Stimulated activated CD4-positive, alpha-beta T cell treated with anti-CD3 and anti-CD28 coated beads, Interleukin-2, amount 100 ng/mL, for 48 hours (primary cell): Measurements from ENCODE around the gene MAP7D1.
"Not testable (repeated sequence)": the region's sequence is repeated elsewhere in the genome, so short reads cannot be mapped to it uniquely, and the experiment has no call there.

Experiments
- DNase-seq, 2 donors: peaks; one replicate each; pipeline ENCODE4 v3.0.0-alpha.2; 2020

MAP7D1 gene

DNA sequence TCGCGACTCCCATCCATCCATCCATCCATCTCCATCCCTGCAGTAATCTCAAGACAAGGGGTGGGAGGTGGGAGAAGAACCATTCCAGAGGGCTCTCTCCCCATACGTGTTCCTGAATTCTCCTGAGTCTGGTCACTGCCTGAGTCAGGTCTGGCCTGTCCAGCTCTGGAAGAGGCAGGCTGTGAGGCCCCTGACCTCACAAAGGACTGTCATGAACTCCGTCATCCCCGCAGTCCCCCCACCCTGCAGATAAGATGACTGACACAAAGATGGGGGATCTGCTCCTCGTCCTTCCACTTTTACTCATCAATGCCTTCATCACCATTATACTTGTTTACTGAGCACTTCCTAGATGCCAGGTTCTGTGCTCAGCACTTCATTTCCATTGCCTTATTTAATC is 1.6 kb upstream of the MAP7D1 start:
- DNase-seq: no peak

DNA sequence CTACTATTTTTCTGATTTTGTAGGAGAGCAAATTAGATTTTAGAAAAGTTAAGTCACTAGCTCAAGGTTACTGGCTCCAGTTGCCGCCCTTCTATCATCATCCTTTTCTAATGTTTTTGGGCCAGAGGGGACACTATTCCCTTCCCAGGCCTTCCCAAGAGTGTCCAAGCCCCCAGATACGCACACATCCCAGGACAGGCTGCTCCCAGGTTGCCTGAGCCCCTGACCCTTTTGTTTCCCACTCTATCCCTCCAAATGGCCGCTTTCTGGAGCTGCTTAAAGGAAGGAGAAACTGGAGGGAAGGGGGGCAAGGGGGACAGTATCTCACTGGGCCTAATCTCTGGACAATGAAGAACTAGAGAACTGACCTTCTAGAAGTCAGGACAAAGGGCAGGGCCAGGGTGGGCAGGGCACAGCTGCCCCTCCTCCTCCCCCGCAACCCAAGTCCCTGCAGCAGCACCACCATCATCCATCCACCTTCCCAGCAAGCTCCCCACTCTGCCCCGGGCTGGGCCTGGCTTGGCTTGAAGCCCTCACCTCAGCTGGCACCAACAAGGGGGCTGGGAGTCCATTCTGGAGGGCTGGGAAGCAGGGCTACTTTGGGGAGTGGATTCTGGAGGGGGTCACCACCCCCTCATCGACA is 1.1 kb upstream of the MAP7D1 start:
- DNase-seq: no peak

DNA sequence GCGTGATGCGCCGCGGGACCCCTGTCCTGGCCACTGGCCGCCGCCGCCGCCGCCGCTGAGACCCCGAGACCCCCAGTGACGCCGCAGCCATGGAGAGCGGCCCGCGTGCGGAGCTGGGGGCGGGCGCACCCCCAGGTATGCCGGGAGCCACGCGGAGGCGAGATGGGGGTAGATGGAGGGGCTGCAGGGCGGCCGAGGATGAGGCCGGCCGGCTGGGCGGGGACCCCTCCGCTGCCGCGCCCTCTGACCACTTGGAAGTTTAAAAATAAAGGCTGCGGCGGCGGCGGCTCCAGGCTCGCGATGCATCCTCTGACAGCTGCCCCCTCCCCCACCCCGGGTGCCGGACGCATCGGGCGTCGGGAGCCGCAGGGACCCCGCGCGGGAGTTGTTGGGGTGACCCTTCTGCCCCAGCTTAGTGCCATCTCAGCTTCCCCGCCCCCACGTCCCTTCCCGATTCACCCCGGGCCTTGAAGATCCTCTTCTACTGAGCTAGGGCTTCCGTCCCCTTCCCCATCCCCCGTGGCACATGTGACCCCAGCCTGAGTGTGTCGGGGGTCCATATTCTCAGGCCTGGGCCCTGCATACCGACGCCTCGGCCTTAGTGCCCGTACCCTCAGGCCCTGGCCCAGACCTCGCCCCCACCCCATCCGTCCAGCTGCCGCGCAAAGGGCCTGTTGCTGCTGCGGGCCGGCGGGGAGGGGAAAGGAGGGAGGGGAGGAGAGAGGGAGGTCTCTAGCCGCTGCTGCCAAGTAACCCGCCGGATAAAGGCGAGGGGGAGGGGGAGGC is 562 bp downstream of the MAP7D1 start:
- peak; percentile 40 to 50 for DNase-seq

DNA sequence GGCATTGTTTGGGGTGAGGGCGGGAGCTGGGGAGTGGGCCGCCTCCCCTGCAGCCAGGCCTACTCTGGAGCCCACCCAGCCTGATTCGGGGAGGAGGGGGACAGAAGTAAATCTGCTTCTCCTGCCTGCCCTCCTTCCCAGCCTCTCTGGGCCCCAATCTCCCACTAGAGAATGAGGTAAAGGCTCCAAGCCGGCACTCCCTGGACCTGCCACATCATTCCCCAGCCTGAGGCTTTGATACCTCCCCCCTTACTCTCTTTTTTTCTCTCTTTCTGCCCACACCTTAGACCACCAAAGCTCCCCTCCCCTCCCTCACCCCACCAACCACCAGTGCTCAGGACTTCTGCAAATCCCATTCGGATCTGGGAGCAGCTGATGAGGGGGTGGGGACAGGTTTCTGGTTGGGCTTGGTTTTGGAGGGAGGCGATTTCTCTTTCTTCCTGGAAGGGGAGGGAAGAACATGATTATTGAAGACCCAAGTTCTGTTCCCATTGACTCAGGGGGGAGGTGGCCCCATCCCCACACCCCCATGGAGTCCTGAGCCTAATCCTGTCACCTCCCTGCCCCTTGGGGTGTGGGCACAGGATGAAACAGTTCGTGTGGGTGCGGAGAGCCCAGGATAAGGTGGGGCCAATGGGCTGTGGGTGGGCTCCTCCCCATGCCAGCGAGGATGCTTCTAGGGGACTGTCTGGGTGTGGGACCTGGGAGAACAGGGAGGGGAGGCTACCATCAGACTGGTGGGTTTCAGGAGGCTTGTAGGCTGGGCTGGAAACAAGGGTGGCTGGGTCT is 1.3 kb downstream of the MAP7D1 start:
- no peak for DNase-seq

DNA sequence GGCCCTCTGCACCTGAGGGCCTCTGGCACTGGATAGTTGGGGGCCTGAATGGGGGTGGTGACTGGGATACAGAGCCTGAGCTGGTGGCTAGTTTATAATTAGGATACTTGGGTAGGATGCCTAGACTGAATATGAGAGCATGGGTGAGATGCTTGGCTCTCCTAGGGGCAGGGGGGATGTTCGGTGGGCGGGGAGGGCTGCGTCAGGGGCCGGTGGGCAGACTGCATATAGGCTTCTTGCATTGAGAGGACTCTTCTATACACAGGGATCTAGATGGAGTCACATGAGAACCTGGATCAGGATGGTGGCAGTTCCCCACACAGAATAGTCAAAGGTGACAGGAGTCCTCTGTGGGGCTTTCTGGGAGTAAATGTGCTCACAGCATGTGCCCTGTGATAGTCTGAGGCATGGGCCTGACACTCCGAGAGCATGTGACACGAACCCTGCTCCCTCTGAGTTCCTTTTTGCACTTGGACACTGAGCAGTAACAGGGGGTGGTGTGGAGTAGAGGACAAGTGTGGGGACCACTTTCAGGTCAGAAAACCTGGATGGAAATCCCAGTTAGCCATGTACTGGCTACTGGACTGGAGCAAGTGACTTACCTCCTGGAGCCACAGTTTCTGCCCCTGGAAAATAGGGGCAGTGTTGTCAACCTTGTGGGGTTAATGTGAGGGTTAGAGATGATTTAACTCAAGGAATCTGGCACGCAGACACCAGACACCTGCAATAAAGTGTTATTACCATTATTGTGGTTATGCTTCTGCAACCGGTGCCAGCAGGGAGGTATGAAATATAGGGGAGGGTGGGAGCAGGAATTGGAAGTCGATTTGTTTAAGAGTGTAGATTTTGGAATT is 2.2 kb downstream of the MAP7D1 start:
- DNase-seq: no peak

DNA sequence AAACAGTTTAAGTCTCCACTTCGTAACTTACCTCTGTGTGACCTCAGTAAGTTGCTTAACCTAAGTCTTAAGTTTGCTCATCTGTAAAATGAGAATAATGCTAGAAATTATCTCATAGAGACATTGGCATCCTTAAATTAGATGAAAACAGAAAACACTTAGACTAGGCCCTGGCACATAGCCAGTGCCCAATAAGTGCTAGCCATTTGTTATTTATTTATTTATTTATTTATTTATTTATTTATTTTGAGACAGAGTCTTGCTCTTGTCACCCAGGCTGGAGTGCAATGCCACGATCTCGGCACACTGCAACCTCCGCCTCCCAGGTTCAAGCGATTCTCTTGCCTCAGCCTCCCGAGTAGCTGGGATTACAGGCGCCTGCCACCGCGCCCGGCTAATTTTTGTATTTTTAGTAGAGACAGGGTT is 2.9 kb downstream of the MAP7D1 start:
- not testable (repeated sequence) for DNase-seq

DNA sequence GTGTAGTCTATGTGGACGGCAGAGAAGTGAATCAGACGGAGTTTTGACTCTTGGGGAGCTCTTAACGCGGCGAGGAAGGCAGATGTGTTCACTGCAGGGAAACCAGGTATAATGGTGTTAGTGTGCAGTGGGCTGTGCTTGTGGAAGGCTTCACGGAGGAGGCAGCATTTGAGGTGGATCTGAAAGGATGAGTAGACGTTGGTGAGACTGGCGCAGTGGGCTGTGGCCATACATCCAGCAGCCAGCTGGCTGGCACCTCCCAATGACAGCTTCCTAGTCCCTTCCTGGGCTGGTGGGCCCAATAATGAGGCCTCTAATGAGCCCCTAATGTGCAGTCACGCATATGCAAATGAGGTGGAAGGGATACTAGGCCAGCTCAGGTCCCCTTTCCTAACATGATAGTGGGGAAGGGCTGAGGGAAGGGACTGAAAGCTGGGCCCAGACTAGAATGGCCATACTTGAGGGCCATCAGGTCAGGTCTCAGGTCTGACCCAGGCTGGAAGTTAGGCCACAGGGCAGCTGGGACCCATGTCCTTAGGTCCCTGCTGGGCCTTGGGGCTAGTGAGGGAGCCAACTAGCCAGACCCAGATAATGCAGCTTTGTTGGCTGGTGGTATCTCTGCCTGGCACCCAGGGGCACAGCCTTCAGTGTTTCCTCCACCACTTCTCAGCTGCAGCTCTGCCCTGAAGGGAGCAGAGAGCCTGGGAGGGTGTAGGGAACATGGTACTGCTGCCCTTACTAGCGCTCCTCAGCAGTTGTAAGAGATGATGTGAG is 3.8 kb downstream of the MAP7D1 start:
- no peak for DNase-seq

DNA sequence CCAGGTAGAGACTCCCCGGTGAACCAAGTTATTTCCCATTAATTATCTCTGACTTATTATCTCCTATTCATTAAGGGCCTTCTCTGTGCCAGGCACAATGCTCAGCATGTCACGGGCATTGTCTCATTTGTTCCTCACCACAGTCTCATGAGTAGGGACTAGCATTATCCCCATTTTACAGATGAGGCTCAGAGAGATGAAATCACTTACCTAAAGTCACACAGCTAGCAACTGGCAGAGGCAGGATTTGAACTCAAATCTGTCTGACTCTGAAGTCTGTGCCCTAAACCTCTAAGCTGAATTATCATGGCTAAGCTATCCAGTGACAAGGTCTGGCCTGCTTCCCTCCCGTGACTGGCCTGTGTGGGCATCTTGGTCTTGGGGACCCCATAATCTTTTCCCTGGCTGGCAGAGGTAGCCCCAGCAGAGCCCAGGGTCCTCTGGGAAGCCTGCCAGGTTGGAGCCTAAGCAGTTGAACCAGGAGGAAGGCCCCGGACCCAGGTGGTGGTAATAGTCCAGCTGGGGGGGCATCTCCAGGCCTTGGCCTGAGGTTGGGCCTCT is 4.5 kb downstream of the MAP7D1 start:
- DNase-seq: no peak

DNA sequence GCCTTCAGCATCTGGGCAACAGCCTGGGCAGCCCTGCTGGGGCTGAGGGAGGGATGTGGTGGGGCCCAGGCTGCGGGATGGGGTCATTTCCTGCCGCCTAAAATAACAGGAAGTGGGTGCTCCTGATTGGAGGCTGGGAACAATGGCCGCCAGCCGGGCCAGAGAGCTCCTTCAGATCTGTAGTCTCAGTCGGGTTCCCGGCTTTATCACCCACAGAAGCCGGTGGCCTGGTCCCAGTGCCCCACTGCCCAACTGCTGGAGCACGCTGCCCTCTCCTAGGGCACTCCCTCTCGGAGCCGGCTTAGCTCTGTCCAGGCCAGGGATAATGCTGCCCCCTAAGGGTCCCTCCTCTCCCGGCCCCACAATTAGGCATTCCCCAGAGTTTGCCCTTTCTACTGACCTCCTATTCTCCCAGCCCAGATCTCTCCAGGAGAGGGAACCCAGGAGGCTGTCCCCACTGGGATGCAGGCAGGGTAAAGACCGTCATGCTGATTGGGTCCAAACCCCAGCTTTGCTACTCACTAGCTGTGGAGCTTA is 5.1 kb downstream of the MAP7D1 start:
- DNase-seq: peak; percentile 63 to 64

DNA sequence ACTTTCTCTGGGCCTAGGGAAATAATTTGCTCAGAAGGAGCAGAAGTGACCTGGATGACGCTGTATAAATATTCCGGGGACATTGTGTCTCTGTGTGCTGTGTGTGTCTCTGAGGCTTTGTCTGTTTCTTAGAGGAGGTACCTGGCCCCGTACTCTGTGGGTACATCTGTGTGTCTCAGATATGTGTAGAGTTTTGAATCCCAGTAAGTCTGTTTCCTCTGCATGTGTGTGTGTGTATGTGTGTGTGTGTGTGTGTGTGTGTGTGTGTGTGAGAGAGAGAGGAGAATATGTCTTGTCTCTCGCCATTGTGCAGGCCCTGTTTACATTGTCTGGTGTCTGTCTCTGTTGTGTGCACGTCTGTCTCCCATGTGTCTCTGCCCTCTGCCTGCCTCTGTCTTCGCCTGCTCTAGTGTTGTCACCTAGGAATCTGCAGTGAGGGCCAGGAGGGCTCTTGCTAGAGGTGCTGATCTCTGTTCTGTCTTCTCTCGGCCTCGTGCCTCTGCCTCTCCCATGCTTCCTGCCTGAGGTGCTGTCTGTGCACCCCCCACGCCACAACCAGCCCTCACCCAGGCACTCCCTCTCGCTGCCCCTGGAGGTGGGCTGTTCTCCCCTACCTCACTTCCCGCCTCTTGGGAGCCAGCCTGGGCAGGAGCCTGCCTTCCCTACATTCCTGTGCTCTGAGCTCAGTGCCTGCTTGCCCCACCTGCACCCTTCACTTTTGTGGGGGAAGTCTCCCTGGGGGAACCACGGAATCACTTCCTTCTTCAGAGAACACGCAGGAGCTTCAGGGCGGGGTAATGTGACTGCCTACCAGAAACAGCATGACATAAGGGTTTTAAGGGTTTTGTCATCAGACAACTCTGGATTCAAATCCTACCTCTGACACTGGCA is 5.9 kb downstream of the MAP7D1 start:
- DNase-seq: peak in 1 of 2 donors; percentile 37

DNA sequence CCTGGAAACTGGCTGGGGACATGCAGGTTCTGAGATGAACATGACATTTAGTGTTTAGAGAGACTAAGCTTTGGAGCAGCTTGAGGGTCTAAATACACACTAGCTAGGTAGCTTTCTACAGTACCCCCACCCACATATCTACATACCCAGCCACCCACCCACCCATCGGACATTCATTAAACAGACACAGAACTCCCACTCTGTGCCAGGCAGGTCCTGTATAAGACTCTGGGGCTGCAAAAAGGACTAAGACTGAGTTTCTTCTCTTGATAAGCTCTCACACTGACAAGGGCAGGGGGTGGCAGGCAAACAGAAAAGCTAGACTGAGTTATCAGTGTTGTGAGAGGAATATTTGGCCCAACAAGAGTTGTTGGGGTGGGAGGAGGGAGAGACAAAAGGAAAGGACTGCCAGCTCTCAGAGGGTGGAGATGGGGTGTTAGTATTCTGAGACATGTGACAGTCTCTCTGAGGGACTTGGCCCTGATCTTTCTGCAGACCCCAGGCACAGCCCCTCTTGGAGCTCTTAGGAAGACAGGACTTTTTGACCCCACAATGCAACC is 6.8 kb downstream of the MAP7D1 start:
- no peak for DNase-seq

DNA sequence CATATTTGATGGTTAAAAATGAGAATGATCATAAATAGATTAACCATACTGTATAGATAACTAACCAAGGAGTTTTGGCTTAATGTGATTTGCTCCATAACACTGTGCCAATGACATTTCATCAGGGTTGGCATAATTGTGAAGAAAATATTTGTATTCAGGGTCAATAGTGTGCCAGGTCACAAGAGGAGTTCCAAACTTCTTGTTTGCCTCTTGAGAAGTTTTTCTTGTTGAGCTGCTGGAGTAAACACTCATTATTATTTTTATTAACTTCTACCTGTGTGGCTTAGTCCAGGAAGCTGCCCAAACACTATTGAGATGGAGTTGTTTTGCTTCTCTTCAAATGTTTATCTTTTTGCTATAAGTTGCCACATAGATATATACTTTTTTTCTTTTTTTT is 7.5 kb downstream of the MAP7D1 start:
- DNase-seq: no peak

DNA sequence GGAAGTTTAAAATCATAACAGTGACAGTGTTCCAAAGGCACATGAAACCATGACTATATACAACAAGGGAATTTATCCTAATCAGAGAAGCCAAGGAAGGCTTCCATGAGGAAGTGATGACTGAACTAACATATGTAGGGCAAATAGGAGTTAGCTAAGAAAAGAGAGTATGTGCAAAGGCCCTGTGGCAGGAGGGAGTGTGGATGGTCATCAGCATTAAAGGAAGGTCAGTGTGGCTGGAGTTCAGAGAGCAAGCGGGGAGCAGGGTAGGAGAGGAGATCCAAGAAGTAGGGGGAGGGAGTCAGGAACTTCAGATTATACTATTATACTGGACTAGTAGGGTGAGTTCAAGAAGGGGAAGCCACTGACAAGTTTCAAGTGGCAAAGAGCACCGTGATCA is 8.4 kb downstream of the MAP7D1 start:
- DNase-seq: no peak

DNA sequence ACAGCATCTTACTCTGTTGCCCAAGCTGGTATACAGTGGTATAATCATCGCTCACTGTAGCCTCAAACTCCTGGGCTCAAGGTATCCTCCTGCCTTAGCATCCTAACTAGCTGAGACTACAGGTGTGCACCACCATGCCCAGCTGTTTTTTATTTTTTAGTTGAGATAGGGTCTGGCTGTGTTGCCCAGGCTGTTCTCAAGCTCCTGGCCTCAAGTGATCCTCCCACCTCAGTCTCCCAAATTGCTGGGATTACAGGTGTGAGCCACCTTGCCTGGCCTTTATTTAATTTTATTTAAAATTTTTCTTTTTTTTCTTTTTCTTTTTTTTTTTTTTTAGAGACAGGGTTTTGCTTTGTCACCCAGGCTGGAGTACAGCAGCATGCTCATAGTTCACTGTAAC is 9.2 kb downstream of the MAP7D1 start:
- DNase-seq: no peak

DNA sequence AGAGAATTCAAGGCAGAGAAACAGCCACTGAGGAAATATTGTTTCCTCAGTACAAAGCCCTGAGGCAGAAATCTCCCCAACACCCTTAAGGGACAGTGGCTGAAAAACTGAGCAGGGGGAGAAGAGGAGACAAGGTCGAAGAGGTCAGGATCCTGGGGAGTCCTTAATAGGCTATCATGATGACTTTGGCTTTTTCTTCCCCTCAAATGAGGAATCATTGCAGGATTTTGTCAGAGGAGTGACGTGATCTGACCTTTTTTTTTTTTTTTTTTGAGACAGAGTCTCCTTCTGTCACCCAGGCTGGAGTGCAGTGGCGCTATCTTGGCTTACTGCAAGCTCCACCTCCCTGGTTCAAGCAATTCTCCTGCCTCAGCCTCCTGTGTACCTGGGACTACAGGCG is 10.2 kb downstream of the MAP7D1 start:
- no peak for DNase-seq

DNA sequence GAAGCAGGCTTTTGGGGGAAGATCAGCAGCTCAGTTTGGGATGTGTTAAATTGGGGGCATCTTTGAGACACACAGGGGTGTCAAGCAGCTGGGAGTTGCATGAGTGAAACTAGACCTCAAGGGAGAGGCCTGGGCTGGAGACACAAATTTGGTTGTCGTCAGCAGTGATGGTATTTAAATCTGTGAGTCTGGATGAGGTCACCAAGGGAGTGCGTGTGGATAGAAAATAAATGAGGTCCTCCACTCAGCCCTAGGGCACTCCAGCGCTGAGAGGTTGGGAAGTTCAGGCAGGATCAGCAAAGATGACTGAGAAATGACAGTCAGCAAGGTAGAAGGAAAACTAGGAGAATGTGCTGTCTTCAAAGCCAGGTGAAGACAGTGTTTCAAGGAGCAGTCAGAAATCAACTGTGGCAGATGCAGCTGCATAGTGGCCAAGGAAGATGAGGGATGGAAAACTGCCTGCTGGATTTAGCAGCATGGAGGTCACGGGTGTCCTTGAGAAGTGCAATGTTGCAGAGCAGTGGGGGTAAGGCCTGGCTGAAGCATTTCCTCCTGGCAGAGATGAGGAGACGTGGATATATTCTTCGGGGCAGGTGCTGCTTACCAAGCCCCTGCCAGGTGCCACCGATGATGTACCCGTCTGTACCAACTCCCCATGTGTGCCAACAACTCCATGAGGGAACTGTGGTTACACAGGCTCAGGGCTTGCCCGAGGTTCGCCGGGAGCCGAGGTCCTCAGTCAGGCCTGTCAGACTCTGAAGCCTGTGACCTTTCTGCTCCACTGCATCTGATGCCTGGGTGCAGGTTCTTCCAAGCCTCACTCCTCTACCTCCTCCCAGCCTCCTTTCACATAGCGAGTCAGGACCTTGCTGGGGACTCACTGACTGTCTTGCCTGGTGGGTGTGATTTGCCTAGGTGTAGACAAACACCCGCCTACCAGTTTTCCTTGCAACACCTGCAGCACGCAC is 11.3 kb downstream of the MAP7D1 start:
- no peak for DNase-seq

DNA sequence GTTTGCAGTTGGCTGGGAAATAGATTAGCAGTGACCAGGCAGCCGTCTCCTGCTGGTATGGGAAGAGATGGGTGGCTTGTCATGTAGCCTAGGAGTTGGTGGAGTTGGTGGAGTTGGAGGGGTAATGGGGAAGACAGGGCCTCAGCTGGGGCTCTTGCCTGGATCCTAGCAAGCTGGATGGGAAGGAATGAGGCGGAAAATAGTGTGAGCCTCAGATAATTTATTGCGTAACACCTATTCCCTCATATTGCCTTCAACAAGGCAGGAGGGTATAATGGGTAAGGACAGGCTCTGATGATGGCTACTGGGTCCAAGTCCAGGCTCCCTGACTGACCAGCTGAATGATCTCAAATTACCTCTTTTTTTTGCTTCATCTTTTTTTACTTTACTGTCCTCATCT is 12.6 kb downstream of the MAP7D1 start:
- DNase-seq: no peak

DNA sequence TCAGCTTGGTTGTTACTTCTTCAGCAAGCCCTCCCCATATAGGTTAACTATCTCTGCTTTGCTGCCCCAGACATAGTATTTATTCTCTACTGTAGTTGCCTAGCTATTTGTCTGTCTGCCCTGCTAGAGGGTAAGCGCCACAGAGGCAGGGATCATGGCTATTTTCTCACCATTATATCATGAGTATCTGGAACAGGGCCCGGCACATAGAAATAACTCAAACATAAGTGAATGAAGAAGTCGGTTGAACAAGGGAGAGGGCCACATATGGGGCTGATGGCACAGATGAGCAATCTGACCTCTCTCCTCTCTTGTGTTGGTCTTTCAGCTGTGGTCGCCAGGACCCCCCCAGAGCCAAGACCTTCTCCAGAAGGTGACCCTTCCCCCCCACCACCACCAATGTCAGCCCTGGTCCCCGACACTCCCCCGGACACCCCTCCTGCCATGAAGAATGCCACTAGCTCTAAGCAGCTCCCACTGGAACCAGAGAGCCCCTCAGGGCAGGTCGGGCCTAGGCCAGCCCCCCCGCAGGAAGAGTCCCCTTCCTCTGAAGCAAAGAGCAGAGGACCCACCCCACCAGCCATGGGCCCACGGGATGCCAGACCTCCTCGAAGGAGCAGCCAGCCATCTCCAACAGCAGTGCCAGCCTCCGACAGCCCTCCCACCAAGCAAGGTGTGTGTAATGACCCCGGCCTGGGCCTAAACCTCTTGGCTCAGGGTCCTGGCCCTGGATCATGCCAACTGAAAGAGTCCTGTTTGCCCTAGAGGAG is 14.9 kb downstream of the MAP7D1 start:
- DNase-seq: no peak
